Bronchial epithelial cell (primary cell): ENCODE measurements around the gene XKR3. TPM values are rescaled to one million over a fixed set of nuclear protein-coding genes. Genes with fewer than 3 reads are reported as not detected.

Experiments used
- DNase-seq: peaks from one replicate; pipeline ENCODE4 v3.0.0-alpha.2; 2010; ENCODE audit warnings: low read depth
- FAIRE-seq: peaks from 2 replicates; lab custom pipeline; 2011; peaks lifted over from hg19 to GRCh38; lab: Jason Lieb, UNC
- H3K27me3 ChIP-seq: 2 replicates; pipeline ENCODE4 v1.5.1; 2011; ENCODE audit warnings: low read length; ENCODE audit not compliant: control insufficient read depth, insufficient read depth
- H3K36me3 ChIP-seq: 2 replicates; pipeline ENCODE4 v1.5.1; 2011; ENCODE audit warnings: low read length; ENCODE audit not compliant: control insufficient read depth, insufficient read depth
- H3K4me3 ChIP-seq: 2 replicates; pipeline ENCODE4 v1.5.1; 2011; ENCODE audit warnings: mild to moderate bottlenecking, low read depth, low read length, control low read depth
- total RNA-seq: library from RNA; depleted of rRNA; stranded (reverse); fragments of >200 nt; gene quantifications from 2 replicates; pipeline ENCODE4 v1.2.1, GENCODE V29; 2014
- TF ChIP-seq, protein P1 (sequence below): IDR thresholded peaks from 2 replicates; pipeline ENCODE4 v1.5.1; 2011; ENCODE audit warnings: mild to moderate bottlenecking, moderate library complexity, low read length, control low read depth, inconsistent platforms; ENCODE audit not compliant: insufficient read depth, severe bottlenecking

Gene XKR3
- total RNA-seq, 1 donor from 2014 or later: not detected

DNA sequence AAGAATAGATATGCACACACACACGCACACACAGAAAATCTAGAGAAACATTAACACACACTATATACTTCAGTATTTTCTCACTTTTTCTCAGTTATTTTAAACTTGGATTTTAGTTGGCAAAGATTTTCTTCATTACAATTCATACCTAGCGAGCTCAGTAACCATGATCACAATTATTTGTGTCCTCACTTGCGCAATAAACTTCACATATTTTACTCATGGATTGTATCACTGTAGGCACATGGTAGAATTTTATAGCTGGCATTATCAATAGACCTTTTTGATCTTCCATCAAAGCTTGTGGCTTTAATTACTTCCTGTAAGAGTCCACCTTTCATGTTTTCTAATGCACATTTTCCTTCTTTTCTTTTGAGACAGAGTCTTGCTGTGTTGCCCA, 4.8 kb upstream of the XKR3 start:
- no peak for FAIRE-seq
- DNase-seq: no peak
- Histone ChIP-seq H3K36me3 (no peaks in the 10 kb centered on the region), H3K4me3 (no peak overlapping the region), H3K27me3 (no peaks in the 10 kb centered on the region)
- TF ChIP-seq, protein P1, sequence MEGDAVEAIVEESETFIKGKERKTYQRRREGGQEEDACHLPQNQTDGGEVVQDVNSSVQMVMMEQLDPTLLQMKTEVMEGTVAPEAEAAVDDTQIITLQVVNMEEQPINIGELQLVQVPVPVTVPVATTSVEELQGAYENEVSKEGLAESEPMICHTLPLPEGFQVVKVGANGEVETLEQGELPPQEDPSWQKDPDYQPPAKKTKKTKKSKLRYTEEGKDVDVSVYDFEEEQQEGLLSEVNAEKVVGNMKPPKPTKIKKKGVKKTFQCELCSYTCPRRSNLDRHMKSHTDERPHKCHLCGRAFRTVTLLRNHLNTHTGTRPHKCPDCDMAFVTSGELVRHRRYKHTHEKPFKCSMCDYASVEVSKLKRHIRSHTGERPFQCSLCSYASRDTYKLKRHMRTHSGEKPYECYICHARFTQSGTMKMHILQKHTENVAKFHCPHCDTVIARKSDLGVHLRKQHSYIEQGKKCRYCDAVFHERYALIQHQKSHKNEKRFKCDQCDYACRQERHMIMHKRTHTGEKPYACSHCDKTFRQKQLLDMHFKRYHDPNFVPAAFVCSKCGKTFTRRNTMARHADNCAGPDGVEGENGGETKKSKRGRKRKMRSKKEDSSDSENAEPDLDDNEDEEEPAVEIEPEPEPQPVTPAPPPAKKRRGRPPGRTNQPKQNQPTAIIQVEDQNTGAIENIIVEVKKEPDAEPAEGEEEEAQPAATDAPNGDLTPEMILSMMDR: no peak

DNA sequence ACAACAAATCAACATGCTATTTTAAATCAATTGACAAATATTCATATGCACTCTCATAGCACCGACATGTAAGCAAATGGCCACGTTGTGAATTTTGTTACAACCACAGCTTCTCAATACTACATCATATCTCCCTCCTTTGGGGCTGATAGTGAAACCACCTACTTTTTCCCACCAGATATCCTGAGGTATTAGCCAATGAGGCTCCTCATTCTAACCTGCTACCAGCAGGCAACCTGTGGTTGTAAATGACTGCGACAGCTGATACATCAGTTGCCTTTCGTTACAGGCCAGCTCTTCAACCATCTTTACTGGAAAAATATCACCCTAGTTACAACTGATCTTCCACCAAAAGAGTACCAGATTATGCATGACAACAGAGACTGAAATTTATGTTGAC, 3.7 kb upstream of the XKR3 start:
- no peak for FAIRE-seq

DNA sequence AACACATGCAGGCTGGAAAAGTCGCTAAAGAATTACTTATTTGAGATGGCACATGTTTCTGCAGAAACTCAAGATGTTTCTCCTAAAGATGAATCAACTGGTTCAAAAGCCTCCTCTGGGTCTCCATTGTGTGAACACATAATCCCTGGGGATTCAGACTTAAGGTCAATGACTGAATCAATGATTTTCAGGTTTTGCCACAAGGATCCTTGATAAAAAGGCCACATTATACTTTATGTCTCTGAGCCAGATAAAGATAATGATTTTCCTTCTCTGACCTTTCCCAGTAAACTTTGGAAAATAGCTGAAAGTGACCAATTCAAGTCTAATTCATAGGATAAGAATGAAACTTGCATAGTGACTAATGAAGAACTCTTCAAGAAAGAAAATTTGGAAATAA, 2.3 kb upstream of the XKR3 start:
- TF ChIP-seq, protein P1: no peak
- Histone ChIP-seq H3K4me3 (no peak overlapping the region), H3K36me3 (no peaks in the 10 kb centered on the region), H3K27me3 (no peaks in the 10 kb centered on the region)
- DNase-seq (no peak), FAIRE-seq (no peak)

More for the DNA sequence above, 3.7 kb upstream of the XKR3 start:
- Histone ChIP-seq H3K27me3 (no peaks in the 10 kb centered on the region), H3K36me3 (no peaks in the 10 kb centered on the region), H3K4me3 (no peak overlapping the region)
- DNase-seq: no peak
- TF ChIP-seq, protein P1: no peak

DNA sequence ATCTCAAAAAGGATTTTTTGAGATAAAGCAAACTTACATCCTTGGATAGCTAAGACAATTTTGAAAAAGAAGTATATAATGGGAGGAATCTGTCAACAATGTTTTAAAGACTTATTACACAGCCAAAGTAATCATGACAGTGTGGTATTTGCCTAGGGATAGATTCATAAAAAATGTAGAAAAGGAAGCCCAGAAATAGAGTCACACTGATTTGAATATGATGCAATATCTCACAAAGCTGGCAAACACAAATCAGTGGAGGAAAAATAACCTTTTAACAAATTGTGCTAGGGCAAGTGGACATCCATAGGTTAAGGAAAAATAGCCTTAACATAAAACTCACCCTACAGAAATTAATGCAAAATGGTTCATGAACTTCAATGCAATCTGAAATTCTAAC, 6.0 kb downstream of the XKR3 start:
- Histone ChIP-seq H3K36me3 (no peaks in the 10 kb centered on the region), H3K4me3 (no peak overlapping the region), H3K27me3 (no peaks in the 10 kb centered on the region)
- FAIRE-seq (no peak), DNase-seq (no peak)
- TF ChIP-seq, protein P1: no peak

DNA sequence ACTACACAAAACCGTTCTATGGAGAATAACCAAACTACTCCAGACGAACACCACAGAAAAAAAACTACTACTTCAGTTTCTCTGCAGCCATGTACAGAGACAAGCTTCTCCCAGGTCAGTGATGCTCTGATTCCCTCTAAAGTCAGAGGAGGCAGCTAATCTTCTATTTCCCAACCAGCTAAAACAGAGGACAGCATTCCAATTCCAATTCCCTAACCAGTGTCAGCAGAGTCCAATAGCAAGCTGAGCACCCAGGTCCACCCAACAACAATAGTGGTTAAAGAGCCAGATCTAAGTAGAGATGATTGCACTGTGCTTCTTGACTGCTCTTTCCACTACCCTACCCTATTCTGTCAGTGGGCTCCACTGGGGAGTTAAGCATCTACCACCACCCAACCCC, 6.7 kb downstream of the XKR3 start:
- Histone ChIP-seq H3K36me3 (no peaks in the 10 kb centered on the region), H3K27me3 (no peaks in the 10 kb centered on the region), H3K4me3 (no peak overlapping the region)
- DNase-seq (no peak), FAIRE-seq (no peak)
- TF ChIP-seq, protein P1: no peak

DNA sequence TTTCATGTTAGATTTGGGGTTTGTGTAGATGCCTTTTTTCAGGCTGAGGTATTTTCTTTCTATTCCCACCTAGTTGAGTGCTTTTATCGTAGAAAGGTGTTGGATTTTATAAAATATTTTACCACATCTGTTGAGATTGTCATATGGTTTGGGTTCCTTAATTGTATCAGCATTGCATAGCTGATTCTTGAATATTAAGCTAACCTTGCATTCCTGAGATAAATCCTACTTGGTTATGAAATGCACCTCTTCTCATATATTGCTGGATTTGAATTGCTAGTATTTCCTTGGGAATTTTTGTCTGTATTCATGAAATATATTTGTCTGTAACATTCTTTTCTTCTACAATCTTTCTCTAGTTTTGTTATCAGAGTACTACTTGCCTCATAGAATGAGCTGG, 10.1 kb downstream of the XKR3 start:
- TF ChIP-seq, protein P1: no peak
- FAIRE-seq (no peak), DNase-seq (no peak)
- H3K27me3 ChIP-seq: no peaks in the 10 kb centered on the region
- H3K4me3 ChIP-seq: no peak overlapping the region
- no peaks in the 10 kb centered on the region for H3K36me3 ChIP-seq
